Measurements from ENCODE around the gene PTPN20.

GRCh38 chr10:46998192-46998591, 87.0 kb downstream of the PTPN20 start:
- TF ChIP-seq POLR2A (IDR thresholded peaks at IDR 0.05; ENCODE audit: low read length) (no peak), GATA1 (IDR thresholded peaks at IDR 0.05; ENCODE audit: low read depth, low read length) (no peak)

All from erythroblast (primary cell).